ENCODE measurements around the gene TENT4B.

DNA sequence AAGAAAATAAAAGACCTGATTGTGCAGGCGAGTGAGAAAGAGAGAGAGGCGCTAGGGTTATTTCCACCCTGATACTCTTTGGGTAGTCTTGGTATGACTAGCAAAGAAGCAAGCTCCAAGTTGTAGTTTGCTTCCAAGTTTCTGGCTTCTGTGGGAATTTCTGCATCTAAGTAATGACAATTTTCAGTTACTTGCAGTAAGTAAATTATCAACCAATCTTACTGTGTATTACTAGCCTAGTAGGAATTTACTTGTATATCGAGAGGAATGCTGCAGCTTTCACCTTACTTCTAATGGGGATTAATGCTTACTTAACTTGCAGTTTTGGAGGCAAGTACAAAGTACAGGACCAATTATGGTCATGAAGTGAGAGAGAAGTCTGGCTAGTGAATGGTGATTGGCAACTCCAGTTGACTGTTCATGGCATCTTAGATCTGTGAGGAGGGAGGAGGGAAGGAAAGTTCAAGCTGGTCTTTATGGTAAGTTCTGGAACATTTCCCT is 31.9 kb downstream of the TENT4B start:
- TF ChIP-seq YY1 (IDR thresholded peaks at IDR 0.05; ENCODE audit: low read depth) (no peak), NFIC (IDR thresholded peaks at IDR 0.05) (no peak), CEBPB (IDR thresholded peaks at IDR 0.05) (no peak), RAD21 (IDR thresholded peaks at IDR 0.05; ENCODE audit: low read depth) (no peak), TAF1 (IDR thresholded peaks at IDR 0.05; ENCODE audit: low read depth) (no peak), CREB1 (IDR thresholded peaks at IDR 0.05; ENCODE audit: low read depth) (no peak), REST (IDR thresholded peaks at IDR 0.05; ENCODE audit: low read depth) (no peak), EGR1 (IDR thresholded peaks at IDR 0.05) (no peak), EP300 (IDR thresholded peaks at IDR 0.05; ENCODE audit: borderline replicate concordance) (no peak), FOXM1 (IDR thresholded peaks at IDR 0.05; ENCODE audit: borderline replicate concordance, low read depth) (no peak)
- TF ChIP-seq, protein P1, sequence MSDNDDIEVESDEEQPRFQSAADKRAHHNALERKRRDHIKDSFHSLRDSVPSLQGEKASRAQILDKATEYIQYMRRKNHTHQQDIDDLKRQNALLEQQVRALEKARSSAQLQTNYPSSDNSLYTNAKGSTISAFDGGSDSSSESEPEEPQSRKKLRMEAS (IDR thresholded peaks at IDR 0.05) = no peak
